Peyer's patch (tissue), 4 donors: ENCODE data around the gene ACBD6.

Experiments
- CTCF ChIP-seq, 6 experiments: fragments of 450-650 bp in 4 of 6; fragments of 200-600 bp in 2 of 6; sonication (generic) in 1 of 6; IDR thresholded peaks; one replicate each; pipeline ENCODE4 v1.5.1; 2017 to 2019; ENCODE audit warnings: antibody characterized with exemption in 6 of 6, mild to moderate bottlenecking in 3 of 6, moderate library complexity in 1 of 6
- POLR2A ChIP-seq, 2 donors: fragments of 450-650 bp; IDR thresholded peaks; one replicate each; pipeline ENCODE4 v1.5.1; 2017; ENCODE audit warnings: antibody characterized with exemption in 2 of 2, mild to moderate bottlenecking in 2 of 2, moderate library complexity in 2 of 2

GRCh38 chr1:180489976-180490375 lies 12.4 kb downstream of the ACBD6 start:
- TF ChIP-seq POLR2A (IDR thresholded peaks at IDR 0.05): no peak
- TF ChIP-seq CTCF (IDR thresholded peaks at IDR 0.05): no peak
